Ishikawa (cell line): Measurements from ENCODE around the gene C14orf132.

Experiments used
- CEBPB ChIP-seq: IDR thresholded peaks from 2 replicates; pipeline ENCODE4 v1.6.1; 2012
- CREB1 ChIP-seq: IDR thresholded peaks from 2 replicates; pipeline ENCODE4 v1.6.1; 2012; ENCODE audit warnings: low read depth
- EP300 ChIP-seq: IDR thresholded peaks from 2 replicates; pipeline ENCODE4 v1.6.1; 2012; ENCODE audit warnings: borderline replicate concordance
- FOXM1 ChIP-seq: IDR thresholded peaks from 2 replicates; pipeline ENCODE4 v1.6.1; 2012; ENCODE audit warnings: low read depth, borderline replicate concordance
- RAD21 ChIP-seq: IDR thresholded peaks from 2 replicates; pipeline ENCODE4 v1.6.1; 2012; ENCODE audit warnings: low read depth
- REST ChIP-seq: IDR thresholded peaks from 2 replicates; pipeline ENCODE4 v1.6.1; 2012; ENCODE audit warnings: low read depth, mild to moderate bottlenecking
- TAF1 ChIP-seq: IDR thresholded peaks from 2 replicates; pipeline ENCODE4 v1.6.1; 2012; ENCODE audit warnings: low read depth, mild to moderate bottlenecking
- ZBTB7A ChIP-seq: IDR thresholded peaks from 2 replicates; pipeline ENCODE4 v1.6.1; 2012; ENCODE audit warnings: low read depth
- TF ChIP-seq, protein P1 (sequence below): IDR thresholded peaks from 2 replicates; pipeline ENCODE4 v1.6.1; 2012
- TF ChIP-seq, protein P2 (sequence below): IDR thresholded peaks from 2 replicates; pipeline ENCODE4 v1.6.1; 2012

- TF ChIP-seq TAF1 (no peak), REST (no peak), RAD21 (no peak), CEBPB (no peak), FOXM1 (no peak), CREB1 (no peak), ZBTB7A (no peak), EP300 (no peak)
- TF ChIP-seq, protein P1, sequence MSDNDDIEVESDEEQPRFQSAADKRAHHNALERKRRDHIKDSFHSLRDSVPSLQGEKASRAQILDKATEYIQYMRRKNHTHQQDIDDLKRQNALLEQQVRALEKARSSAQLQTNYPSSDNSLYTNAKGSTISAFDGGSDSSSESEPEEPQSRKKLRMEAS, result no peak
- TF ChIP-seq, protein P2, sequence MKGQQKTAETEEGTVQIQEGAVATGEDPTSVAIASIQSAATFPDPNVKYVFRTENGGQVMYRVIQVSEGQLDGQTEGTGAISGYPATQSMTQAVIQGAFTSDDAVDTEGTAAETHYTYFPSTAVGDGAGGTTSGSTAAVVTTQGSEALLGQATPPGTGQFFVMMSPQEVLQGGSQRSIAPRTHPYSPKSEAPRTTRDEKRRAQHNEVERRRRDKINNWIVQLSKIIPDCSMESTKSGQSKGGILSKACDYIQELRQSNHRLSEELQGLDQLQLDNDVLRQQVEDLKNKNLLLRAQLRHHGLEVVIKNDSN, result no peak
Observed at GRCh38 chr14:96011607-96012006, 27.6 kb upstream of the C14orf132 start.
